HG02852 (cell line): ENCODE results near the gene MIR17HG.

ENCODE experiments used
- ATAC-seq: cut with Tn5 transposase; IDR thresholded peaks from one replicate; pipeline ENCODE4 v1.9.1; 2021; ENCODE audit warnings: mild to moderate bottlenecking, moderate library complexity; ENCODE audit not compliant: unreplicated experiment

Gene MIR17HG

GRCh38 chr13:91368101-91368500 lies 20.6 kb downstream of the MIR17HG start:
- peak; percentile 47 for ATAC-seq

DNA sequence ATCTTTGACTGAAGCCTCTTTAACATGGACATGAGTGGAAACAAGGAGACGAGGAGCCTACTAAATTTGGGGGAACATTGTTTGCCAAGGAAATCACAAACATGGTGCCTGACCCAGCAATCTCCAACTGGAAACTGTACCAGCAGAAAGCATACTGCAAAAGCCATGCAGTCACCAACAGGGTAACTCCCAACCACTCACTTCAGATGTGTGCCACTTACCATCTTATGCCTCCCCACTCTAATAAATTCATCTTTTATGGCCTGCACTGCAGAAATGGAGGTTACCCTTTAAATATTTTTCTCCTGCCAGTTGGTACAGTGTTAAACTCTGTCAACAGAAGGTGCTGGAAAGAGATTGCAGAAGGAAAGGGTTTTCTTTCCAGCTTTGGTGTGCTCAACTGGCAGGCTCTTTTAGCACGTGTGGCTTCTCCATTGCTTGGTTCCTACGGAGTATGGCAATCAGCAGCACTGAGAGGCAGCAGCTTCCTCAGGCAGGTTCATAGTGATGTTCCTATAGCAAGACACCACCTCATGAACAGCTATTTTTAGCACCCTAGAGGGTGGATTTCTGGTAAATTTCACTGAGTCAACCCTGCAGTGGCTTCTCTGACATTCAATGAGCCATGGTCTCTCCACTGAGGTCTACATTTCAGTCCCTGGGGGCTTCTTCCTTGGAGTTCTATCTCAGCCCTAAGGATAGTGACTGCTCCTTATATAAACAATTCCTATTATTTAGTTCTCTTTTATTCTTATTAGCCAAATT lies 21.4 kb downstream of the MIR17HG start:
- peak; percentile 38 for ATAC-seq

- peak; percentile 43 for ATAC-seq
Observed at GRCh38 chr13:91369441-91369831, 21.9 kb downstream of the MIR17HG start.

DNA sequence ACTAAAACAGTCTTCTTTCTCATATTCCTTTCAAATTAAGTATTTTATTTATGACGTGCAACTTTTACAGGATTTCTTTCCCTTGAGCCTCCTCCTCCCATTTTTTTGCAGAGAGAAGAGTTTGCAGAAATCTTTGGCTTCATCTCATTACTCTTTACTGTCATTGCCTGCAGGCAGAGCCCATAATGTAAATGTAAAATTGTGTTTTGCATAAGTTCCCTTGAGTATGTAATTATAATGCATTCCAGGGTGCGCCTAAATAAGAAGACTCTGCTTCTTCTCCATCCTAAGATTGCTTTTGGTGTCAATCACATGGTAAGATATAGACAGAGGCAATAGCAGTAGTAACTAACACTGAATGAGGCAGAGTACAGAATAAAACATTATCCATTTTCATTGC lies 23.0 kb downstream of the MIR17HG start:
- ATAC-seq = no peak

- ATAC-seq = no peak
Observed at GRCh38 chr13:91372911-91373310, 25.4 kb downstream of the MIR17HG start.

DNA sequence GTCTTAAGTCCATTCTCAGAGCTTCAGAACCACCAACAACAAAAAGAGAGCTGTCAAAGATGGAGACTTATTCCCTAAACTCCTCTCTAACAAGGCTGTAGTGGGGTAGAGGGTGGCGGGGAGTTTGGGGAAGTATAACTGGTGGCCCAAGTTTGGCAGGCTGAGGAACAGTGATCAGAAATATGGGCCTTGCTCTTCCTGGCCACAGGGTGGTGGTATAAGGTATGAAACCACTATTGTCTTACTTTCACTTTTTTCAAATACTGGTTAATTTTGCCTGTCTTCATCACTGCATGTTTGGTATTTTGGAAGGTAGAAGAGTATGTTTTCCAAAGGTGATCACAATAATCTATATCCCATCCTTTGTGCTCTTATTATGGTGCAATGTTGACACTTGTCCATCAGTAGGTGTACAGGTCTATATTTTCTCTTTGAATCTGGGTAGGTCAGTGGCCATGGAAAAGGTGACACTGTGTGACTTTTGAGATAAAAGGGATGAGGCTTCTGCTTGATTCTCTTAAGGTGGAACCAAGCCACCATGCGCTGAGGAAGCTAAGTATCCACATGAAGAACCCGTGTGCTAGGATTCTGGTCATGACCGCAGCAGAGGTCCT lies 27.7 kb downstream of the MIR17HG start:
- peak; percentile 97 for ATAC-seq

DNA sequence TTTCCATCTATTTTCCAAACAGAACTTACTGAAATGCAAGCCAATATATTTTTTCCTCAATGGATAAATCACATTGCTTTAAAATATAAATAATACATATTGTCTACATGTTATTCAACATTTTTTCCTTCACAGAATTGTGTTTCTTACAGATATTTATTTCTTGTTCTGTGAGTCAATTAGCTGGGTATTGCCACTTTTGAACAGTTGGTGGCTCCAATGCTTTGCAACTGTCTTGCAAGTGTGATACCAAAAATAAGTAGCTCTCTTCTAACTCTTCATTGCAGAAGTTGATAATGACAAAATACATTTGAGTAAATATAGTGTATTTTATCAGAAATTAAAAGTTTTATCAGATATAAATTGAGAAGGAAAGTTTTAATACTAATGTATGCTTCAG lies 33.9 kb downstream of the MIR17HG start:
- ATAC-seq = no peak

DNA sequence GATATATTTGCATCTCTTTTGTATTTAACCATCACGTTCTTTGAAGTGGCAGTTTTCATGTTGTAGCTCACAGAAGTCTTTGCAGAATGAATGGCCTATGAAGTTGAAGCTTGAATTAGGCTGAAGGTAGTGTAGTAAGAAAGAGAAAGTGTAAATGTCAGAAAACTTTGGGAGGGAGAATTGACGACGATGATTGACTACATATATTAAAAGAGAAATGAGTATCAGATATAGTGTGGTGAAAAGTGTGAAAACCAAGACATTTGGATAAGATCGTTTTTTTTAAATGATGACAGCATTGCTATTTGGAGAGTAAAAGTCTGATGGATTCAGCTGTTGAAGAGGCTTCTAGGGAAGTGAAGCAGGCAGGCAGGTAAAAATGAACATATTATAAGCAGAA lies 36.3 kb downstream of the MIR17HG start:
- ATAC-seq = no peak

GRCh38 chr13:91384896-91385295 lies 37.4 kb downstream of the MIR17HG start:
- no peak for ATAC-seq

GRCh38 chr13:91389186-91389585 lies 41.7 kb downstream of the MIR17HG start:
- ATAC-seq = no peak

DNA sequence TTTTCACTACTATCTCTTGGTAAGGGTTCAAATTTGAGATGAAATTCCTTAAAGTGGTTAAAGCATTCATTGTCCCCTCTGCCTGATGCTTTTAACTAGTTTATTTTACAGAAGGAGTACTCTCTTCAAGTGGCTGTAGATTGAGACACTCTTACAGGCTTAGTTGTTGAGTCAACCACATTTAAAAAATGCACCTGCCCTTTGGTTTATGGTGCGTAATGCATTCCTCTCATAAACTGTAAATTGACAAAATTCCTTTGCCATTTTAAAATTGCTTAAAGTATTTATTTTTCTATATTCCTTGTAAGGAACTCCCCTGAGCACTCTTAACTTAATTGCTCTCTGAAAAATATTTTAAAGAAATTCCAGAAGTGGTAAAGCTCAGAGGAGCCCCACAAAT lies 50.1 kb downstream of the MIR17HG start:
- ATAC-seq = no peak

DNA sequence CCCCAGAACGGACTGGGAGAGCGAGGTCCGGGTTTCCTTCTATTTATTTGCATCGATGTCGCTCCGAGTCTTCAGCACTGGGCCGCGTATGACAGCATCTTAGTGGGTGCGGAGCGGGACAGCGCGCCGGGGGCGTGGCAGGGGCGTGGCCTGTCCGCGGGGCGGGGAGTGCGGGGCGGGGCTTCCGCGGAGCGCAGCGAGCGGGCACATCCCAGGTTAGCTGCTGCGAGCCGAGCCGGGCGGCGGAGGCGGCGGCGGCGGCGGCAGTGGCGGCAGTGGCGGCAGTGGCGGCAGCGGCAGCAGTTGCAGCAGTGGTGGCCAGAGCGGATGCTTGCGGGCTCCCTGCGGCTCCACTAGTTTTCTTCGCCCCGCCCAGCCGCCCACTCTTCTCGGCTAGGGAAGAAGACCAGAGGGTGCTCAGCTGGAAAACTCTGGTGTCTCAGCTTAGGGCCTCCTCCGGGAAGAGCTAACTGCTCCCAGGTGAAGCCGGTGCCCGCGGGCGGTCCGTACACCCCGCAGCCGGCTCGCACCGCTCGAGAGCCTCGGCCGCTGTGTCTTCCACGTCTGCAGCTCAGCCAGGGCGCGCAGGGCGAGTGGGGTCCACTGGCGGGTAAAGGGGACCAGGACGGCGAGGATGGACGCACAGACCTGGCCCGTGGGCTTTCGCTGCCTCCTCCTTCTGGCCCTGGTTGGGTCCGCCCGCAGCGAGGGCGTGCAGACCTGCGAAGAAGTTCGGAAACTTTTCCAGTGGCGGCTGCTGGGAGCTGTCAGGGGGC lies 51.1 kb downstream of the MIR17HG start, which contains the start of gene GPC5:
TSS of gene GPC5 (plus strand) at position 209 of the 776 bp plus-strand sequence.
- peak; percentile 95 for ATAC-seq

DNA sequence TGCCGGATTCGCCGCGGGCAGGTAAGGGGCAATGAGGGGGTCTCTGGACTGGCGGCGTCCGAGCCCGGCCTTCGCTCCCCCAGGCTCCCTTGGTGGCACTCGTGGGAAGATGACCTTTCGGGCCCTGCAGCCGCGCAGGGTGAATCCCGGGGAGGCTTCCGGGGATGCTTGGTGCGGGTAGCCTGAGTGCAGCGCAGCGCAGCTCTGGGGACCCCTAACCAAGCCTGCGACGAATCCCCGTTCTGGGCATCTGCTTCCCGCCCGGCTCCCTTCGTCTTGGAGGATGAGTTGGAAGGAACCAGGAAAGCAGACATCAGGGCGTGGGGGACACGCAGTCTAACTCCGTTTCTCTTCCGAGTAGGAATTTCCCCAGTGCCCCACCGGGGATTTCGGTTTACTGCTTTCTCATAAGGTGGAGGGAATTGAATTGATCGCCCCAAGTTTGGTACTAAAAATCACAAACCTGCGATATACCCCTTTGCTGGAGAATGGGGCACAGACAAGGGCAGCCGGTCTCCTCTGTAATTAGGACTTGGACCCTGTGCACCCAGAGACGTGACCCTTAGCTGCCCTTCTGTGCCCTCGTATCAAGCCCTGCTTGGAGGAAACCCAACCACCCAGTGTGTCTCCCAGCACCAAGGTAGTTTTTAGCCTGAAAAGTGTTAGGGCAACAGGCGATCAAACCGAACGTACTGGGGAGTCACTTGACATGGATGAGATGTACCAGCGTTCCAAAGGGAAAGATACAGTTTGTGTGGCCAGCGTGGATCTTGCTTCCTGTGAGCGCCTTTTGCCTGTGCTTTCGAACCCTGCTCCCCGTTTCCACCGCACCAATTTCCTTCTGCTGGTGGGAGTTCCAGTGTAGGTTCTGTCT lies 51.9 kb downstream of the MIR17HG start:
- ATAC-seq = peak; percentile 12

GRCh38 chr13:91400063-91400399 lies 52.5 kb downstream of the MIR17HG start:
- ATAC-seq = no peak

DNA sequence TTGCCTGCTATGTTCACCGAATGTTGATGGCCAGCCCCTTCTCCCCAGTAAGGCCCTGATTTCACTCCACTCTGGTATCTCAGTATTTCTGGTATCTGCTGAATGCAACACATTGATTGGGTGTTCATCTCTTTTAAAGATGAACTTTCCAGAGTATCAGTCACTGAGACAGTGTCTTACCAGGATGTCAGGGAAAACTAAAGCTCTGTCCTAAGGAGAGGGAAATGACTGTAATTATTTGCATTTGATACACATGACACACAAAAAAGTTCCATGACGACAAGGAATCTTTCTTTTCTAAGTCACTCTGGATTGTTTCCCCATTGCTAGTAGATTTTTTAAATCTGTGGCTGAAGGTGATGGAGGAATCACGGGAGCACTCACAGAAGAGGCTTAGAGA lies 53.2 kb downstream of the MIR17HG start:
- ATAC-seq = no peak

DNA sequence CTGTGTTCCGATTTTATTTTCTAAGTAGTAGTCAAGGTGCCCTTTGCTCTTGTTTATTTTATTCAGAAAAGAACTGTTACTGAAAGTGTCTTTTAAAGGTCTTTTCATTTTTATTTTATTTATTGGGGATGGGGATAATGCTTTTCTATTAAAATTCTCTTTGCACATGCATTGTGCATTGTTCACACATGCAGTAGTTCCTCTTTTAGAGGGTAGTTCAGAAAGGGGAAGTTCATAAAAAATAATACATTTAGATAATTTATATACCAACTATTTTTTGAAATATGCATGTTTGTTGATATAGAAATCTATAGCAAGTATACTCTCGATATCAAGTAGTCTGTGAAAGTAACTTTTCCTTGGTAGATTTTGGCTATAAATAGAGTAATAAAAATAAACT lies 54.4 kb downstream of the MIR17HG start:
- ATAC-seq = no peak
